HG03095 (cell line): Measurements from ENCODE around the gene SNCAIP.

Experiments
- ATAC-seq: cut with Tn5 transposase; IDR thresholded peaks from one replicate; pipeline ENCODE4 v1.9.1; 2021; ENCODE audit warnings: moderate library complexity; ENCODE audit not compliant: unreplicated experiment

SNCAIP gene

DNA sequence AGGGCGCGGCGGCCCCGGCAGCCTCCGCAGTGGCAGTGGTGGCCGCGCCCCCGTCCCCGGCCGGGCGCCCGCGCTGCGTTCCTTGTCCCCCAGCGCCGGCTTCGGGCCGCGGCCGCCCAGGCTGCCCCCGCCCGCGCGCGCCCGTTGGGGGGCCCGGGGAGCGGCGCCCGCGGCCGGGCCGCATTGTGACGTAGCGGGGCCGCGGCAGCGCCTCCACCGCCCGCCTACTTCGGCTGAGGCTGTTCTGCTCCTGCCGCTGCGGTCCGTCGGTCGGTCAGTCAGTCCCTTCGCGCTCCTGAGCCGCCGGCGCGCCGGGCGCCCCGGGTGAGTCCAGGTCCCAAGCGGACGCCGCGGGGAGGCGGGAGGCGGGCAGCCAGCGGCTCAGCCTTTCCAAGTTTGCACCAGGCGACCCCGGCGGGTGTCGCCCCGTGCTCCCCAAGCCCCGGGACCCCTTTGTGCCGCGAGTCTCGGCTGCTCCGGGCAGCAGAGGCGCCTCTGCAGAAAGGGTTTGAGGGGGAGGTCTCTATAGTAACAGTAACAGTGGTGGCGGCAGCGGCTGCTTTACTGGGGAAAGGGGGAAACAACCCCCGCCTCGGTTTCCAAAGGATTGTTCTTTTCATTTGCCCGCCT lies at the start of gene SNCAIP:
Gene SNCAIP (plus strand): TSS at position 277 of the 630 bp plus-strand sequence. CDS start 78,898 bp downstream, outside the sequence.
- ATAC-seq = no peak

DNA sequence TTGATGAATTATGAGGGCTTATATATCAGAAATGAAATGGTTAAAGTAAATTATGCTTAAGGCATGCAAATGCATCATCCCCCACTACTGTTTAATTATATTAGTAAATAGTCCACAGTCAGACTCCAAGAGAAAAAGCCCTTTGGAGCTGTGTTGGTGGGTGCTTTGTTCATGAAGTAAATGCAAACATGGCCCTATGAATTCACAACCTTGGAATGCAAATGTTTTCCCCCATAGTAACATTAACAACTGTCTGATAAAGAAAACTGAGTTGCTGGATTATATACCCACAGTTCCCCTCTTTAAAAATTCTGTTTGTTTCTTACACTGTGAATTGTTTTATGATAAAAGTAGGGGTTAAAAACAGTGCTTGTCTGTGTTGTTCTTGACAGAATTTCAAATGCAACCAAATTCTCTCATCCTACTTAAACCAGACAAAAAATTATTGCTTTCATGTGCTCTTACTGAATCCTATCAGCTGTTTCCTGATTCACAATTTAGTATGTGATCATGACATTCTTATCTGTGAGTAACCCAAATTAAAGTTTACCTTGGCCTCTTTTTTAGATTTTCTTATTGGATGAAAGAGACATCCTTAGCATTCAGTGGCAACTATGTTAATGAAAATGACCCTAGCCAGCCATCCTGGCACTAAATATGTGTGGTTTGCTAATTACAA lies 48.5 kb upstream of the SNCAIP start:
- ATAC-seq = no peak

DNA sequence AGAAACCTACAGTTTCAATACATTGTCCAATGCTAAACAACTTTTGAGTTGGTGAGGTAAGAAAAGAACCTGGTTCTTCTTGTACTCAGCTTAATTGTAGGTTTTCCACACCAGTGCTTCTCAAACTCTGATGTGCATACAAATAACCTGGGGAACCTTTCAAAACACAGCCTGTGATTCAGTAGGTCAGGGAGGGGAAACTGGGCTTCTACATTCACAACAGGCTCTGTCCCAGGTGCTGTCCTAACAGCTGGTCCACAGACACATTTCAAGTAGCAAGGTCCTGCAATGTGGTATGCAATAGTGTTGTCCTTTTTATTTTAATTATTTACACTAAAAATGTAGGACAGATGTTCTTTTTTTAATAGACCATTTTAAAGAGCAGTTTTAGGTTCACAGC lies 47.4 kb upstream of the SNCAIP start:
- ATAC-seq = no peak

DNA sequence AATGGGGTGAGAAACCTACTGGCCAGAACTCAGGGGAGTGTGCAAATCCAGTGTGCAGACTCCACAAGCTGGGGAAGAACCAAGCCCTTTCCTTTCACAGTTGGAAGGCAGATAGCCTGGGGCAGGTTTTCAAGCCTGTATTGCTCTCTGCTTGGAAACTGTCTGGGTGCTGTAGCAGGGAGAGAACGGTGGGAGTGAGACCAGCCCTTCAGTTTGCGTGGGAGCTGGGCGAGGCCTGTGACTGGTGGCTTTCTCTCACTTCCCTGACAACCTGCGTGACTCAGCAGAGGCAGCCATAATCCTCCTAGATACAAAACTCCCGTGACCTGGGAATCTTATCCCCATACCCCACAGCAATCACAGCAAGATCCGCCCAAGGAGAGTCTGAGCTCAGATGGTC lies 44.9 kb upstream of the SNCAIP start:
- no peak for ATAC-seq

DNA sequence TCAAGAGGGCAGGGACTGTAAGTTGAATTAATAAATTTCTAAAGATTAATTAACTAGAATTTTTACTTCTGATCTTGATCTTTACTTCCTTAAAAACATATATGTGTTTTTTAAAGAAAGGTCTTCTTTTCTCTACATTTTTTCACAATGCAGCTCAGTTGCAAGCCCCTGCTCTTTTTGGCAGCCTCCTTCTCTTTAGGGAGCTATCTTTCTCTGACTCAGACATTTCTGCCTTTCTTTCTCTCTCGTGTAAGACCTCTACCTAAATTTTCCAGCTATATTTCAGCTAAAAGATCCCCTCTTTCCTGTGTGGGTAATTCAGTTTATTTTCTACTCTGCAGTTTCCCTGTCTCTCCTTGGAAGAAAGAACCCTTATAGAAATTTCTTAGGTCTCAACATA lies 38.3 kb upstream of the SNCAIP start:
- no peak for ATAC-seq

DNA sequence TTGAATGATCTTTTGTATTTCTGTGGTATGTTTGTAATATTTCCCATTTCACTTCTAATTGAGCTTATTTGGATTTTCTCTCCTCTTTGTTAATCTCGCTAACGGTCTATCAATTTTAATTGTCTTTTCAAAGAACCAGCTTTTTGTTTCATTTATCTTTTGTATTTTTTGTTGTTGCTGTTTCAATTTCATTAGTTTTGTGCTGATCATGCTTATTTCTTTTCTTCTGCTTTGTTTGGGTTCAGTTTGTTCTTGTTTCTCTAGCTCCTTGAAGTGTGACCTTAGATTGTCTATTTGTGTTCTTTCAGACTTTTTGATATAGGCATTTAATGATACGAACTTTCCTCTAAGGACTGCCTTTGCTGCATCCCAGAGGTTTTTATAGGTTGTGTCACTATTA lies 28.4 kb upstream of the SNCAIP start:
- no peak for ATAC-seq

DNA sequence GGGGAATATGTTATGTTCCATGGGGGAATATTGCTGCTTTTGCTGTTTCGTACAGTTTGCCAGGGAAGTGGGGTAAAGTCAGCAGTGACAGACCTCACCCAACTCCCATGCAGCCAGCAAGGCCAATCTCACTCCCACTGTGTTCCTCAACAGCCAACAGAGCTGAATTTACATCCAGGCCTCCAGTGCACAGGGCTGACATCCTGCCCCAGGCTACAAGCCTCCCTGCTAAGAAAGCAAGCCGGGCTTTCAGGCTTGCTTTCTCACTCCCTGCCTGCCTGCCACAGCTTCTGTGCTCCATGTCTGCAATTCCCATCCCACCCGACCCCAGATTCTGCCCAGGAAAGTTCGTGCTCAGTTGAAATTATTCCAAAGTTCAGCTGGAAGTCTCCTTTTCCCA lies 25.5 kb upstream of the SNCAIP start:
- ATAC-seq = no peak

DNA sequence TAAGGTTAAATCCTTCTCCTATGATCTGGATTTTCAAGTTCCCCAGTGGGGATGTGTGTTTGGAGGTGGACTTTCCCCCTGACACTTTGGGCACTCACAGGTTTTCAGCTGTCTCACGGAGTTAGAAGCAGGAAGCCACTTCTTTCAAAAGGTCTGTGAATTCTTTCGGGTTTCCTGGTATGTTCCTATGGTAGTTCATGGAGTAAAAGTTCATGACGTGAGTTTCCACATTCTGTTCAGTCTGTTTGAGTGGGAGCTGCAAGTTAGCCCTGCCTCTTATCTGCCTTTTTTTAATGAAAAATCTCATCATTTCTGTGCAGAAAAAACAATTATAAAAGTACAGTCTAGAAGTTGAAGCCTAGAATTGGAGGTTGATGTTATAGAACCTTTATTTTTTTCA lies 24.9 kb upstream of the SNCAIP start:
- no peak for ATAC-seq

DNA sequence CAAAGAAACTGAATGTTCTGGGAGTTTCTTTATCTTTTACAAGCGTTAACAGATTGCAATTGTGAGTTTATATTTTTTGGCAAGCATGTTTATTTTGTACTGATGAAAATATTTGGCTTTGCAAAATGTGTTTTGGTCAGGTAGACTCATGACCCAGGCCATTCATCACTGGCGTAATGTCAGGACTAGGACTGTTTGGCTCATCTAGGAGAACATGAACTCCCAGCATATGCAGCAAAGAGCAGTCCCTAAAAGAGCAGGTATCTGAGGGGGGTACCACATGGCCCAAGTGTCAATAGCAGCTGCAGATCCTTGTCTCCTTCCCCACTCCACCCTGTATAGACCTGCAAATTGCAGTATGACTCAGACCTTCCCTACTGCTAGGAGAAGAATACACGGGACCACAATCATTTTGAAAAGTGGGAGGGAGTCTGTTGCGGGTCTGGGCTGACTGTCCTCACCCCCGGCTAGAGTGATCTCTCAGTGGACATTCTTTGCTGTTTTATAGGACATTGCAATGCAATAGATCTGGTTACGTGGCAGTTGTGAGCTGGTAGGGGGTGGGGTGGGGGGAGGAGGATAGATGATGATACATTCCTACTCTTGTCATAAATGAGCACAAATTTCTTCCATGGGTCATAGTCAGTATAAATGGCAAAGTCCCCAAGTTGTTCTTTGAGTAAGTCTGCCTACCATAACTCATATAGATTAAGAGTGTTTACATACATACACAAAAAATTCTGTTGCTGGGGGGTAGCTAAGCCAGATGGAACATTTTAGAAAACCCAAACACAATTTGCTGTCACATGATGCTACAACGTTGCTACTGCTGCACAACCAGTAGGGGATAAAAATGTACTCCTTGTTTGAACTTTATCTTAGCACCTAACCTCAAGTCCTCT lies 20.8 kb upstream of the SNCAIP start:
- no peak for ATAC-seq

DNA sequence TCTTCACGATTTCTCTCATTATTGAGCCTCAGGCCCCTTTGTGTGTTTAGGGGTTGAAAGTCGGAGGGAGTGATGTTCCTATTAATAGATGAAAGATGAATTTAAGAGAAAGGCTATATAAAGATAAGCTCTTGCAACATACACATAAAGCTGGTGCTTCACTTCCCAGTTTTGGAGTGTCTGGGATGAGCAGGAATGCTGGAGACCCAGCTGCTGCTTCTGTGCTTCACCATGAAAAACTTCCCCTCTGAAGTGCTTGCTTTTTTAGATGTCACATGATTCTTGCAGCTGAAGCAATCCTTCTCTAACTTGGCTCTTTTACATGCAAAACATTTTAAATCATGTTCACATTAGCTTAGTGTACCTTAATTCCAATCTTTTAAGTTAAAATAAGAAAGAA lies 19.7 kb upstream of the SNCAIP start:
- no peak for ATAC-seq

DNA sequence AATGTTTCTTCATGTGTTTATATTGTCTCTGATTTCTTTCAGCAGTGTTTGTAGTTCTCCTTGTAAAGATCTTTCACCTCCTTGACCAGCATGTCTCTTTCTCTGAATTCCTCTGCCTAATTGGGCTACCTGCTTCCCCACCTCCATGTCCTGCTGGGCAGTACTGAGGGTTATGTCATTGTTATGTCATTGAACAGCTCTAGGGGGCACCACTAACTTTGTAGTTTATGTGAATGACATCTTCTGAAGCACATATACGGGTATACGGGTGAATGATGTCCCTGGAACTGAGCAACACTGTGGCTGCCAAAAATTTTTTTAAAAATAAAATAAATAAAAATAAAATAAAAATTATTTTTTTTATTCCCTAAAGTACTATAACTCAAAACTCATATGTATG lies 16.9 kb upstream of the SNCAIP start:
- ATAC-seq = no peak

DNA sequence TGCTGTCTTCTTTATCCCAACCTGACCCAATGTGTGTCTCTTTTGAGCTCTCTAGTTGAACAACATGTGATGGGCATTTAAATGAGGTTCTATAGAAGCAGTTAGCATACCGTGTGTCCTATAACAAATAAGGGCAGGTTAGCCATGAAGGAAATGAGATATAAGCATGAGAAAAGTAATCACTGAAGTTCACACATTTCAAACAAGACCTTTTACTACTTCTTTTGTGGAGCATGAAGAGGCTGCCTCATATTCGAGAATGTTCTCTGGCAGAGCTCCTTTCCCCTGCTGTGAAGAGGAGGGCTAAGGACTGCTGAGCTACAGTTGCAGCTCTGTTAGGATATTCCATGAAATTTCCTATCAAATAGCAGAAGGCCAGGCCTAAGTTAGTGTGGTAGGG lies 15.2 kb upstream of the SNCAIP start:
- no peak for ATAC-seq

DNA sequence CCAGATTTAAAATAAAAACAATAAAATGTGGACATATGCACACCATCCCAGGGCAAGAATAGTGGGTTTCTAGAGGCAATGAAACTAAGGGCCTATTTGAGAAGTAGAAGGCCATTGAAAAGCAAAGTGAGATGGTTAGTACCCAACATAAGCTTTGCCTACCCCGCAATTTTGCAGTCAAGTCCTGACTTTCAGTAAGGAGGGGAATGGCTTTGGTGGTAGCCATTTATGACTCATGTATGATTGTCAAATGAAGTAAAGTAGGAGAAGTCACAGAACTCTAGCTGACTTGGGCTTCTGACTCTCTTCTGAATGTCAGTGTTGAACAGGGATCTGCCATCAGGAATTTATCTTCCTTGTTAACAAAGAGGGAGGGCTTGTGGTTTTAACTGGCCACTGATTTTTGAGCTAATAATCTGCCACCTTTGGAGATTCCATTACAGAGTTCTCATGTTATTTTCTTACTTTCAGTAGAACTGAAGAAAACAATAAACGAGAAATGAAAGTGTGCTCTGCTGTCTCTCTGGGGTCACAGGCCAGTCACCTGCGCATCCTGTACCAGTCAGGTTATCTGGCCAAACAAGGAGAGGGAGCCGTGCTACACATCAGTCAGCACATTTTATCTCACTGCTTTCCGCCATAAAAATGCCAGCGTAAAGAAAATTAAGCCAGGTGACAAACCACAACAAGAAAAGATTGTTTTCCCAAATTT lies 14.3 kb upstream of the SNCAIP start:
- peak; percentile 94 for ATAC-seq

DNA sequence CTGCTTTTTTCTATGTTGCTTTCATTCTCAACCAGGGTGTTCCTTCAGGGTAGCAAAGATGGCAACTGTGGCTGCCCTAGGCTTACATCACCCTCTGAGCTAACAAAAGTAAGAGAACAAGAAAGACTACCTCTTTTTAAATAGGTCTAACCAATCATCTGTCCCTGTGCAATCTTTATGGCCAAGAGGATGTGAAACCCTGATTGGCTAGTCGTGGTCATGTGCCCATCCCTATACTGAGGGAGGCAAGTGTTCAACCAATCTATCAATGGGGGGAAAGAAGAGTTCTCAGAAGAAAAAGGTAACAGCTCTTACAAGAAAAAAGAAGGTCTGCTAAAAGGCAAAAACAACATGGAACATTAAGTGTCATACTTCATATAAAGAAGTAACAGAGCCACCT lies 11.7 kb upstream of the SNCAIP start:
- no peak for ATAC-seq

DNA sequence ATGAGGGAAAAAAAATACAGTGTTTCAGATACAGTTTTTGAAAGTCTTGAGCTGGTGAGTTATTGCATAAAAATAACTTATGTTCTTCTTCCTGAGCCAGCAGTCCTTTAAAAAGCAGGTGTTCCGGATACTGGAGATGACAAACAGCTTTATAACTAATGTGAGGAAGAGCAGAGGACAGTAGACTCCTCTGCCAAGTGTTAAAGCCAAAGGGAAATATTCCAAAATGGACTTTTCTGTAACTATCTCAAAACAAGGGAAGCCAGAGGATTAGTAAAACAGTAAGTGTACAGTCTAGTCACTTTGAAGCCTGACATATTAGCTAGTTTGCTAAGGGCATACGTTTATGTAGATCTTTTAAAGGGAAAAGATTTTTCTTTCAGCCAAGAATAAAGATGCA lies 11.0 kb upstream of the SNCAIP start:
- no peak for ATAC-seq

DNA sequence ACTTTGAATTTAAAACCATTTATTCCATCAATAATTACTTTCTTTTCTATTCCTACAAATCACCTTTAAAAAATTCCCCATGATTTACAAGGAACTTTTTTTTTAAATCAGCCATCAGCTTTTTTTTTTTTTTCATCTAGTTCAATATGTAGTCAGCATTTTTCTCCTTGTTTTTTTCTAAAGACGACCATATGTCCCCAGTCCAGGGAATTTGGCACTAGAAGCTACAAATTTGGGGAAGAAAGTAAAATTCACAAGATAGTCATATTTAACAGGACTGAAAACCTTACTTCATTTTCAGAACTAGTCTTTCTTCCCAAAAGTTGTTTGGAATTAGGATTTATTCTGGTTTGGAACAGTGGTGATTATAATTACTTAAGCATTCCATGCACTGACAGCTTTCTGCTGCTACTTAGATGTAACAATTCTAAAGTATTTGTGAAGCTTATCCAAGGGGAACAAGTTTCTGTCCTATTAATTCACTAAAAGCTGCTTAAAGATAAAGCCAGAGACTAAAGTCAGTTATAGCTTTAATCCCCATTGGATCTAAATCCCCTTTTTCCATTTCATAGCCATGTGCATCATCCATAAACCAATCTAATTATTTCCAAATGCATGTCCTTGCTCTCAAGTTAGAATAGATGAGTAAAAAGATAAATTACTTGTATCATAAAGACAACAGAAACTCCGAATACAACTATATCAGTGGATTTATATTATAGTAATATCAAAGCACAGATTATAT lies 7.4 kb upstream of the SNCAIP start:
- ATAC-seq = no peak

DNA sequence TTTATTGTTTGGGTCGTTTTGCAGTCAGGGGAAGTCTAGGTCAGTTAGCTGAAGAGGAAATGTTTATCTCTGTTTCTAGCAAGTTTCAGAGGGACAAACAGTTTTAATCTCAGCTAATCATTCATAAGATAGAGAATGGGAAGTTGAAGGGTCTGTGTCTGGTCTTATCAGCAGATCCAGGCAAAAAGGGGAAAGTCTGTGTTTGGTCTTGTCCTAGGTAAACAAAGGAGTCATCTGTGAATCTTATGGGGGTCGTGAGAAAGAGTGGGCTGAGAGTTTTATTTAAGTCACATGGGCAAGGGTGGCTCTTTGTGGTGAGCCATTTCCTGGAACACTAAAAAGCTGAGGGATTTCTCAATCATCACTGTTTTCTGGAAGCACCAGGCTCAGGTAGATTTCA lies 5.6 kb upstream of the SNCAIP start:
- ATAC-seq = no peak

DNA sequence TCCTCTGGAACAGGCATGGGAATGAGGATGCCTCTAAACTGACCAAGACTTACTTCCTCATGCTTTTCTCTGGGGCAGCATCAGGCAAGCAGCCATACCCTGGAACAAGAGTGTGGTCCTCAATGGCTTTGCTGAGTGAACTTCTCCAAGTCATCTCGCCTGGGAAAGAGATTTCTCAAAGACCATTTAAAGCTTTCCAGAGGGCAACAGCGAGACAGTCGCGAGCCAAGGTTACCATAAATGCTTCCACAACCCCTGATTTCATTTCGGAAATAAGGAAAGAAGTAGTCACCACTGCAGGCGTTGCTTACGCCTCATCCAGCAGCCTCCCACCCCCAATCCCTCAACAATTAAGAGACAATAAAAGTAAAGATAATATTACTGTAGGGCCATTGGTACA lies 1.1 kb upstream of the SNCAIP start:
- no peak for ATAC-seq

DNA sequence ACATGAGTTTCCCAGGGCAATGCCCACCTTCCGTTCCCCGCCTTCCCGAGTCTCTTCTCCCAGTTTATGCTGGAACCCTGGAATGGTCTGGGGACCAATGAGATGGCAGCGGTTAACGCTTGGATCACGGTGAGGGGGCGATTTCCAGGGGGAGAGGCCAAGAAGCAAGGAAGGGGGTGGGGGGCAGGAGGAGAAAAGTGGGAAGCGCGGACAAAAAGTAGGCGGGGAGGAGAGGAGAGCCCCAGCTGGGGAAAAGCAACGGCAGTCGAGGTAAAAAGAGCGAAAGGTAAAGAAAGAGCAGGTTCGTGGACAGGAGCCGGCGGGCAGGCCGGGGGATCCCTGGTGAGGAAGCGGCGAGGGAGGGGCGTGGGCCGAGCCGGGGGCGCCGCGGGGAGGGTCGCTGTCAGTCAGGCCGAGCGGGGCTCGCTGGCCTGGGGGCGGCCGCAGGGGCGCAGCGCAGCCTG lies 508 bp upstream of the SNCAIP start:
- ATAC-seq = no peak

DNA sequence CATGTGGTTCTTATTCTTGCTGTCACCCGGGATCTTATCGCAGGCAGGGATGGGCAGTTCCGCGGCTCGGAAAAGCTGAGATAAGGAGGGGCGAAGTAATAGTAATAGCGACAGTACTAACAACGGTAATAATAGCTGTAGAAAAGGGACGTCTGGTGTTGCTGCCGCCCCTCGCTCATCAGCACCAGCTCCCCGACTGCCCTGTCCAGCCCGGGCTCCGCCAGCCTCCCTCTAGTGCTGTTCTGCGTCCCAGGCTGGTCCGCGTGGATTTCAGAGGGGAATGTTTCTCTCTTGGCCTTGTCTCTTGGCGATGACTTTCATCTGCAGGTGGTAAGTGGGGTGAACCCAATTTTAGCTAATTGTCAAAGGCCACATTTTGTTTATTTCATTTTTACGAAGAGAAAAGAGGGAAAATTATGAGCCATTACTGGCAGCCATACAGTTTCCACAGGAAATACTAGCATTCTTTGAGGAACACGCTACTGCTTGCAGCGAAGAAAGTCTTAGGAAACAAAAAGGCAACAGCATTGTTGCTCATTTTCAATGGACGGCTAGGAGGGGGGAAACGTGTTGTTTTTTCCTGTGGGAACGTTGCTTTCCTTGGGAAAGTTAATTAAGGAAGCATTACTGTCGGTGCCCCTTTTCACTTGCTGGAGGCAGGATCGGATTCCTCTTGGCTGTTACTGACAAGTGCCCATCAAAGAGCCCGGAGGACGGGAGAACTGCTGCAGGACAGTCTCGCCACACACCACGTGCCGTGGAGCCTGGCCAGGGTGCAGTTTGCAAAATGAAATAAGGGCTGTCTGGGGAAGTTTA lies 762 bp downstream of the SNCAIP start:
- ATAC-seq = no peak
